Progenitor cell of endocrine pancreas (in vitro differentiated cells): ENCODE data around the gene SERPINA5. TPM values are rescaled to one million over a fixed set of nuclear protein-coding genes. Genes with fewer than 3 reads are reported as not detected.

ENCODE experiments used
- DNase-seq: peaks from one replicate; pipeline ENCODE4 v3.0.0; 2021; ENCODE audit warnings: low spot score; ENCODE audit not compliant: unreplicated experiment
- H3K27ac Mint-ChIP-seq: 2 replicates; pipeline ENCODE4 v1.8.0; 2021; ENCODE audit warnings: mild to moderate bottlenecking, moderate library complexity, mixed read lengths
- H3K27me3 Mint-ChIP-seq: 2 replicates; pipeline ENCODE4 v1.8.0; 2021; ENCODE audit warnings: mixed read lengths
- H3K36me3 Mint-ChIP-seq: 2 replicates; pipeline ENCODE4 v1.8.0; 2022; ENCODE audit warnings: mixed read lengths; ENCODE audit not compliant: insufficient read depth
- H3K4me1 Mint-ChIP-seq: 2 replicates; pipeline ENCODE4 v1.8.0; 2021; ENCODE audit warnings: low read depth, mixed read lengths
- H3K4me3 Mint-ChIP-seq: 2 replicates; pipeline ENCODE4 v1.8.0; 2021; ENCODE audit warnings: low read depth, mild to moderate bottlenecking, moderate library complexity, mixed read lengths
- H3K9me3 Mint-ChIP-seq: 2 replicates; pipeline ENCODE4 v1.8.0; 2021; ENCODE audit warnings: low read depth, mixed read lengths
- total RNA-seq: library from RNA; stranded (reverse); gene quantifications from 2 replicates; pipeline ENCODE4 v1.2.1, GENCODE V29; 2021
- TF ChIP-seq, protein P1 (sequence below): fragments of 200-600 bp; sonication (generic); IDR thresholded peaks from one replicate; pipeline ENCODE4 v1.5.0; 2021; ENCODE audit warnings: antibody characterized with exemption, mild to moderate bottlenecking; ENCODE audit not compliant: unreplicated experiment

Gene SERPINA5
- total RNA-seq, 1 donor from 2014 or later = 37.7 TPM

GRCh38 chr14:94562022-94562421, 19.2 kb upstream of the SERPINA5 start:
- TF ChIP-seq, protein P1, sequence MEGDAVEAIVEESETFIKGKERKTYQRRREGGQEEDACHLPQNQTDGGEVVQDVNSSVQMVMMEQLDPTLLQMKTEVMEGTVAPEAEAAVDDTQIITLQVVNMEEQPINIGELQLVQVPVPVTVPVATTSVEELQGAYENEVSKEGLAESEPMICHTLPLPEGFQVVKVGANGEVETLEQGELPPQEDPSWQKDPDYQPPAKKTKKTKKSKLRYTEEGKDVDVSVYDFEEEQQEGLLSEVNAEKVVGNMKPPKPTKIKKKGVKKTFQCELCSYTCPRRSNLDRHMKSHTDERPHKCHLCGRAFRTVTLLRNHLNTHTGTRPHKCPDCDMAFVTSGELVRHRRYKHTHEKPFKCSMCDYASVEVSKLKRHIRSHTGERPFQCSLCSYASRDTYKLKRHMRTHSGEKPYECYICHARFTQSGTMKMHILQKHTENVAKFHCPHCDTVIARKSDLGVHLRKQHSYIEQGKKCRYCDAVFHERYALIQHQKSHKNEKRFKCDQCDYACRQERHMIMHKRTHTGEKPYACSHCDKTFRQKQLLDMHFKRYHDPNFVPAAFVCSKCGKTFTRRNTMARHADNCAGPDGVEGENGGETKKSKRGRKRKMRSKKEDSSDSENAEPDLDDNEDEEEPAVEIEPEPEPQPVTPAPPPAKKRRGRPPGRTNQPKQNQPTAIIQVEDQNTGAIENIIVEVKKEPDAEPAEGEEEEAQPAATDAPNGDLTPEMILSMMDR = no peak
- Mint-ChIP-seq H3K27ac (no peak overlapping the region), H3K9me3 (peaks cover 13% of the 10 kb centered on the region), H3K4me1 (peaks cover 29% of the 10 kb centered on the region), H3K36me3 (peaks cover 14% of the 10 kb centered on the region), H3K27me3 (no peaks in the 10 kb centered on the region), H3K4me3 (no peak overlapping the region)
- DNase-seq = no peak

GRCh38 chr14:94562941-94563883, 18.0 kb upstream of the SERPINA5 start:
- H3K9me3 Mint-ChIP-seq = peaks cover 9% of the 10 kb centered on the region
- H3K27me3 Mint-ChIP-seq = no peaks in the 10 kb centered on the region
- no peak overlapping the region for H3K4me3 Mint-ChIP-seq
- no peak overlapping the region for H3K27ac Mint-ChIP-seq
- TF ChIP-seq, protein P1 = no peak
- H3K36me3 Mint-ChIP-seq = peaks cover 12% of the 10 kb centered on the region
- H3K4me1 Mint-ChIP-seq = peaks cover 29% of the 10 kb centered on the region
- DNase-seq = no peak

DNA sequence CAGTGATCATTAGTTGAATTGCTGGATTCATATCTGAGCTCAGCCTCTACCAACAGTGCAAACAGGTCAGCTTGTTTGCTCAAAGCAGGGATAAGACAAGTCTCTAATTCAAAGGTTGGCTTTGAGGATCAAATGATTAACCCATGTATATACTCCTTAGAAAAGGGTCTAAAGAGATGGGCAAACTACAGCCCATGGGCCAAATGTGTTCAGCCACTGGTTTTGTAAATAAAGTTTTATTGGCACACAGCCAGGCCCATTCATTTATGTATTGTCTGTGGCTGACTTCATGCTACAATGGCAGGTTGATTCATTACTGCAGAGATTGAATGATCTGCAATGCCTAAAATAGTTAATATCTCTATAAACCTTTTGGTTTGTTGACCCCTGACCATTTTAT, 16.8 kb upstream of the SERPINA5 start:
- H3K27me3 Mint-ChIP-seq = no peaks in the 10 kb centered on the region
- peaks cover 12% of the 10 kb centered on the region for H3K36me3 Mint-ChIP-seq
- peaks cover 26% of the 10 kb centered on the region for H3K4me1 Mint-ChIP-seq
- H3K27ac Mint-ChIP-seq = no peak overlapping the region
- H3K4me3 Mint-ChIP-seq = no peak overlapping the region
- no peak for DNase-seq
- peaks cover 9% of the 10 kb centered on the region for H3K9me3 Mint-ChIP-seq
- TF ChIP-seq, protein P1 = no peak

GRCh38 chr14:94568186-94568585, 13.0 kb upstream of the SERPINA5 start:
- Mint-ChIP-seq H3K4me1 (peaks cover 18% of the 10 kb centered on the region), H3K36me3 (peaks cover 12% of the 10 kb centered on the region), H3K9me3 (peaks cover 9% of the 10 kb centered on the region), H3K27me3 (no peaks in the 10 kb centered on the region), H3K4me3 (no peak overlapping the region), H3K27ac (no peak overlapping the region)
- TF ChIP-seq, protein P1 = no peak
- DNase-seq = no peak

DNA sequence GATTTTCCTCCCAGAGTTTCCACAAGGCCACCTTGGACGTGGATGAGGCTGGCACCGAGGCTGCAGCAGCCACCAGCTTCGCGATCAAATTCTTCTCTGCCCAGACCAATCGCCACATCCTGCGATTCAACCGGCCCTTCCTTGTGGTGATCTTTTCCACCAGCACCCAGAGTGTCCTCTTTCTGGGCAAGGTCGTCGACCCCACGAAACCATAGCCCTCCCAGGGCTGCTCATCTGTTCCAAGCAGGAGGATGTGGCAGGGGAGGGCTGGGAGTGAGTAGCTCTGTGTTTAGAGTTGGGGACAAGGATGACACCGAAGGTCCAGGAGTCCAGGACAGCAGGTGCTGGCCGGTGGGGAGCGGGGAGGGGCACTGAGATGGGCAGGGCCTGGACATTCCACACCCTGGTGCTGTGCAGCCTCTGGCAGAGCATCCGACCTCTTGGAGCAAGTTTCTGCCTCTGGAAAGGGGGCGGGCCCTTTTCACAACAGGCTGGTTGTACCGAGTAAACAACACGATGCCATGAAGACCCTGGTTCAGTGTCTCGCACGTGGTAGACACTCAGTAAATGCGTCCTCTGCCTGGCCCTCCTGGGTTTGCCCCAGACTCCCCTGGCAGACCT, 11.7 kb upstream of the SERPINA5 start:
- Mint-ChIP-seq H3K27ac (no peak overlapping the region), H3K9me3 (peaks cover 4% of the 10 kb centered on the region), H3K27me3 (no peaks in the 10 kb centered on the region), H3K4me3 (no peak overlapping the region), H3K4me1 (peaks cover 29% of the 10 kb centered on the region), H3K36me3 (peaks cover 8% of the 10 kb centered on the region)
- TF ChIP-seq, protein P1 = no peak
- no peak for DNase-seq
